Suppressor macrophage treated with lipopolysaccharide for 1 hour (primary cell): ENCODE results near the gene FAM171A1.
A peak's percentile ranks its signal among the peaks of the same experiment; 100 is the strongest.
"Not testable (repeated sequence)": the region's sequence is repeated elsewhere in the genome, so short reads cannot be mapped to it uniquely, and the experiment has no call there.

Source experiments
- DNase-seq, 3 donors: peaks; one replicate each; pipeline ENCODE4 v3.0.0-alpha.2; 2020 to 2022

Gene FAM171A1

DNA sequence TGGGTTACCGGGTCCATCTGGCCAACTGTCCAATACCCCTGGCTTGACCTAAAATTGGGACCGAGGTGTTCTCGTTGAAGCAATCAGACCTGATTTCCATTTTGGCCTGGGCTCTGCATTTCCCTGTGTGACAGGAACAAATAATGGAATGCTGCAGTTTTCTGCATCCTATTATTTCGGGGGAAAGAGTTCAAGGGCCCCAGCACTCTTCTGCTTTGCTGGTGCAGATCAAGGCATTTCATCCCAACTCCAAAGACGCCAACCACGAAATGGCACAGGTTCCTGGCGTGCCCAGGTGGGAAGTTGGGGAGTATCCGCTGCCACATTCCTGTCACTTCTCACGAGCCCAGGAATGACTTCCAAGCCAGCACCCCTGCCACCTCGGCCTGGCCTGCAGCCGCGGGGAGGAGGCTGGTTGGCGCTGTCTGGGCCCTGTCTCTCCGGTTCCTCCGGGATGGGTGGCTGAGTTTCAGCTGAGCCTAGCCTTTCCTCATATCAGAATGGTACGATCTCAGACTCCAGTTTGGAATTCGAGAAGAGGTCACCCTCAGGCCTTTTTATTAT, 56.5 kb downstream of the FAM171A1 start:
- DNase-seq = no peak

DNA sequence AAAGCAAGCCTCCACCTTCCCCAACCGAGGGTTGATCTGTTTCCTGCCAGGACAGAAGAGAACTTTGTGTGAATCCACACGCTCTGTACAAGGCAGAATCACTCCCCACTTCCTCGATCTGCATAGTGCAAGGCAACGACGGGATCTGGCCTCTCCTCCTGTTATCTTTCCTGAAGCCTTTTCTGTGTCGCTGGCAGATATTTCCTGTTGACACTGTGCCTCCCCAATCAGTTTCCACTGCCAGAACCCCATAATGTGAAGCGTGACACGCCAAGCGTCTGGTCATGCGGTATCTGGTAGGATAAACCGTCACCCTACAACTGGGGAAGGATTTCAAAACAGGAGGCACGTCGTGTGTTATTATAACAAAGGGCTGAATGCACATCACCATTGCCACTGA, 57.2 kb downstream of the FAM171A1 start:
- no peak for DNase-seq

DNA sequence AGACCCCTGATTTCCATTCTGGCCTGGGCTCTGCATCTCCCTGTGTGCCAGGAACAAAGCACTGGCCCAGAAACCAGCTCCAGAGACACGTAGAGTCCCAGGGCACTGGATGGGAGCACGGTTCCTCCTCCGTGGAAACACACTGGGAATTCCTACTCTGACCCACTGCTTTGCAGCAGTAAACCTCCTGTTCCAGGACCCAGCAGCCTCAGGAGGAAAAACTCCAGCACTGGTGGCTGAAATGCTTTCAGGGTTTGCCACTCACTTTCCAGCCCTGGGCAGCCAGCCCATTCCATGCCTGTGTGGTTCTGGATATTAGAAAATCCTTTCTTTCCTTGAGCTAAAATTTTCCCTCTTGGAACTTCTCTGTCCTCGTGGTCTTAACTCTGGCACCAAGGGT, 58.0 kb downstream of the FAM171A1 start:
- no peak for DNase-seq

DNA sequence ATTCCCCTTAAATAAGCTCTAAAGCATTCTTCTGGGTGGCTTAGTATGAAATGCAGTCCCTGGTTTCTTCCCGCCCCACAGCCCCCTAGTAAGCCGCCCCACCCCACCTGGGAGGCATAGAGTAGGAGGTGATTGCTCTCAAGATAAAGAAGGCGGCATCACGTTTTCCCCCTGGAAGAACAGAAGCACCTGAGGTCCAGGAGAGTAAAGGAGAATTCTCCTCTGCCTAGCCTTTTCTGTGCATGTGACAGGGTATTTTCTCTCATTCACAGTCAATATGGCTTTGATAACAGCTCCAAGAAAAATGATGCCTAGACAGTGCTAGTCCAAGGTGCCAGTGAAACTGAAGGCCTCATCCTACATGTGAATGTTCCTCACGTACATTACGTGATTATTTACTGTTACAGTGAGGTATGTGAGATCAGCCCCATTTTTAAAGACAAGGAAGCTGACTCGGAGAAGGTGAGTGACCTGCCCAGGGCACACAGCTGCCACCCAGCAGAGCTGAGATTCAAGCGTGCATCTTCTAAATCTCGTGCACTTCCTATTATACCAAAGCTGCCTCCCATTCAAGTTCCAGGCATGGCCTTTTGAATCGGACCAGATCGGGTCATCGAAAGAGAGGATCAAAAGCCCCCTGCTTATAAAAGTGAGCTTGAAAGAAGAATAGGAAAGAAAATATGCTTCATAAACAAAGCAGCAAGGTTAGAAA, 59.4 kb downstream of the FAM171A1 start:
- DNase-seq = no peak

DNA sequence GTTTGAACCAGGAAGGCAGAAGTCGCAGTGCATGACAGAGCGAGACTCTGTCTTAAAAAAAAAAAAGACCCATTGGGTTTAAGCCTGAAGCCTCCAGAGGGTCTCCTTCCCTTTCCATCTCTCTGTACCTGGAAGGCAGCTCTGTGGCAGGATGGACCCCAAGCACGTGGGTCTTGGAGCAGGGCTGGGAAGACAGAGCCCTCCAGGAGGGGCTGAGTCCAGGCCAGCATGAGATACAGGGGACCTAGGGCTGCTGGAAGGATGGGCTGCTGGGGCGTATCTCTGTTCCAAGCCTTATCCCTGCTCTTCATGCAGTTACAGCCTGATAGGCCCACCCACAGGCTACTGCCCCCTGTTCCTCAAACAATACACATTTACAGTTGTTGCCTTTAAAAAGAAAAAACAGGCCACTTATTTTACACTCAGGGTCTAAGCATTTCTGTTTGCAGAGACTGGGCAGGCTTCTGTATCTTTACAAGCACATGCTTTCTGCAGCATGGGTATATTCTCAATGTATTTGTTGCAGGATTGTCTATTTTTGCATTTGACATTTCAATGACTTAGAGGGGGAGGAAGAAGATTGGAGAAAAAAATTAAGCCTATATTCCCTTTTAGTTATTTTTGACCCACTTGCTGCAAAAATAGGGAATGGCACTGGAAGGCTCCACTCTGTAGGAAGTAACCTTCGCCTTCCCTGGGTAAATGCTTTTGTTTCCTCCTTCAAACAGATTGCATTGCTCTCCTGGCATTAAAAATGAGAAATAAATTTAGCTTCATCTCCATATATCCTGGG, 60.1 kb downstream of the FAM171A1 start:
- DNase-seq = no peak

DNA sequence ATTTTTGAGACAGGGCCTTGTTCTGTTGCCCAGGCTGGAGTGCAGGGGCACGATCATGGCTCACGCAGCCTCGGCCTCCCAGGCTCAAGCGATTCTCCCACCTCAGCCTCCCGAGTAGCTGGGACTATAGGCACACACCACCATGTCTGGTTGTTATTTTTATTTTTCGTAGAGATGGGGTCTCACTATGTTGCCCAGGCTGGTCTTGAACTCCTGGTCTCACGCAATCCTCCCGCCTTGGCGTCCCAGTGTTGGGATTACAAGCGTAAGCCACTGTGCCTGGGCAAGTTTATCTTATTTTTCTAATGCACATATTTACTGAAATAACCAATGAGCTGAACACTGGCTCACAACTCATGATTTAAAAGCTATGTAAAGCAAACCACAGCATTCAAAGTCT, 61.9 kb downstream of the FAM171A1 start:
- DNase-seq = no peak

DNA sequence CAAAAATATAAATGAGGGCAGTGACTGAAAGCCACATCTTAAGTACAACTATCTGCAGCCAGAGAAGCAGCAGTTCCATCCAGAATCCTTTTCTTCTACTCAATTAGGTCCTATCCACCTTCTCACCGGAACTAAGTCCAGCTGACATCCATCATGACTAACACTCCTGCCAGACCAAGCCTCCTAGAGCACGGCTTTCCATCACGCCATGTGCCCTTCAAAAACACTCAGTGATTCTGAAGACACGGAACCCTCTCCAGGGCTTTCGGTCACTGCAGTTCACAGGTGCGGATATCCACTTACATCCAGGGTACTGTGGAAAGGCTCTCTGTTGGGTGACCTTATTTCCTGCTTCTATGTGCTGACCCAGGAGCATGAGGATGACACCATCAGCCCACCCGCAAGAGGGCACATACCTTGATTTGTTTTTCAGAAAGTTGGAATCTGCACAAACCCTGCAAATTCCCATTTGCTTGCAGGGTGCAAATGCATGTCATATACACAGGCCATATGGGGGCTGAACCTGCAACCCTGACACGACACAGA, 64.3 kb downstream of the FAM171A1 start:
- no peak for DNase-seq

DNA sequence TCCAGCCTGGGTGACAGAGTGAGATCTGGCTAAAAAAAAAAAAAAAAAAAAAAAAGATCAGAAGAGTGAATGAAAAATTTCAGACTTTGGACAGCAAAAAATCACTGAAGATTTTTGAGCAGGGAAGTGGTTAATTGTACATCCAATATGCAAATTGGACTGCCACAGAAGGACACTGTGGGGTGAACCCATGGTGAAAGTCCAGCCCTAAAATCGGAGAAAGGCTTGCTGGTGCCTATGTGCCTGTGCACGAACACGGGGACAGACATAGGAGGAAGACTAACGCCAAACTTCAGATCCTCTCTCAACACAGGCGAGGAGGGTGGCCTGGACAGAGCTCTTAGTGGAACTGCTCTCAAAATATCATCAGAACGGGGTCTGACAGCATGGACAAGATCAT, 65.5 kb downstream of the FAM171A1 start:
- DNase-seq = no peak

DNA sequence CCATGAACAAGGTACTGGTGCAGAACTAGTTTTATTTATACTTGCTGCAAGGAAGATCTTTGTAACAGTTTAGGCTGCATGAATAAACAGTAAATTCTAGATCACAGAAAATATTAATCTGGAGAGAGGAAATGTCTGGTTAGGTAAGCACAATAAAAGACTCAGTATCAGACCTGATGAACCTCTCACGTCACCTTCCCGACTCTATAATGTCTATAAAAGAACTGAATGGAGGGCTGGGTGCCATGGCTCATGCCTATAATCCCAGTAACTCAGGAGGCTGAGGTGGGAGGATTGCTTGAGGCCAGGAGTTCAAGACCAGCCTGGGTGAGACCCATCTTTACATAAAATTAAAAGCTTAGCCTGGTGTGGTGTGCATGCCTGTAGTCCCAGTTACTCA, 65.9 kb downstream of the FAM171A1 start:
- DNase-seq = no peak

DNA sequence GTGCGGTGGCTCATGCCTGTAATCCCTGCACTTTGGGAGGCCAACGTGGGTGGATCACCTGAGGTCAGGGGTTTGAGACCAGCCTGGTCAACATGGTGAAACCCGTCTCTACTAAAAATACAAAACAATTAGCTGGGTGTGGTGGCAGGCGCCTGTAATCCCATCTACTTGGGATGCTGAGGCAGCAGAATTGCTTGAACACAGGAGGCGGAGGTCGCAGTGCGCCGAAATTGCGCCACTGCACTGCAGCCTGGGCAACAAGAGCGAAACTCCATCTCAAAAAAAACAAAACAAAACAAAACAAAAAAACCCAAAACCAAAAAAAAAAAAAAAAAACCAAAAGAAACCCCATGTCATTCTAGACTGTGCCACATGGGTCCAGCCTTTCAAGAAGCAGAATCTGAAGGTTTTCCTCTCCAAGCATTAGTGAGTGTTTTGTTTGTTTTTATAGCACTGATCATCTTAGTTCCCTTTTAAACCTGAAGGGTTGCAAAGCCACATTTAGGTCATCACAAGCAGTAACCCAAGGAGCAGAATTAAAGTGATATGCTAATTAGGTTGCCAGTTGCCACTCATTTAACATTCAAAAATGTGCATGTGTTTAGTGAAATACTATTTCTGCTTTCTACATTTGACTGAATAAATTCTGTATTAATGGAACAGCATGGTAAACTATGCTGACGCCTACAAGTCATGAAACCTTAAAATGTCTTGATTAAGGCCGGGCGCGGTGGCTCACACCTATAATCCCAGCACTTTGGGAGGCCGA, 68.7 kb downstream of the FAM171A1 start:
- DNase-seq = not testable (repeated sequence)

DNA sequence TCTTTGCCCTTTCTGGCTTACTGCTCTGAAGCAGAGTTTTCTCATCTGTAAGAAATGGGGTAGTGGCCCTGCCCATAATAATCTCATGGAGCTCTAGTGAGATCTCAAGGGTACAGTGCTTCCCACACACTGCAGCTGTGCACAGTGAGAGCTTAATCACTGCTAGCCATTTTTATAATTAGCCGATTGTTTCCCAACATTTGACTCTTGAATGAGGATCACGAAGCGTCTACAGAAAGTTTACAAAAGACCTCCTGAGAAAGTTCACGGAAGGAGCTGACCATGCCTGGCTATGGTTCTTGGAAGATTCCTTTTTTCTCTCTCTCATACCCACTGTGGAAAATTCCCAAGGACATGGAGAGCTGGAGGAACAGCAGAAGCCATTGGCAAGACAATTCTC, 70.4 kb downstream of the FAM171A1 start:
- no peak for DNase-seq

DNA sequence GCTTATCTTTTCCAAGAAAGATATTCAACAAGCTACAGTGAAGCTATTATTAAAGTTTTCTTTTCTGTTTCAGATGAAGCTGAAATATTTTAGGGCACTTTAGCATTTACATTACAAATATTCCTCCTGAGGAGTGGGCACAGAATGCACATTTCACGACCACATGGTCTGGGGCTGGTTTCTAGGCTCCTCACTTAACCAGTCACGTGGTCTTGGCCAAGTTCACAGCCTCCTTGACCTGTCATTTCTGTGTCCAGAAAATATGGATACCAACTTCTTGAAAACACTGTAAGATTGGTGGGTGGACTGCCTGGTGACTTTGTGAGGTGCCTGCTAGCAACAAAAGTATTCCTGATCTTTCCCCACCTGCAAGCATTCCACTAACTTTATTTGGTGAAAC, 70.9 kb downstream of the FAM171A1 start:
- DNase-seq = no peak

DNA sequence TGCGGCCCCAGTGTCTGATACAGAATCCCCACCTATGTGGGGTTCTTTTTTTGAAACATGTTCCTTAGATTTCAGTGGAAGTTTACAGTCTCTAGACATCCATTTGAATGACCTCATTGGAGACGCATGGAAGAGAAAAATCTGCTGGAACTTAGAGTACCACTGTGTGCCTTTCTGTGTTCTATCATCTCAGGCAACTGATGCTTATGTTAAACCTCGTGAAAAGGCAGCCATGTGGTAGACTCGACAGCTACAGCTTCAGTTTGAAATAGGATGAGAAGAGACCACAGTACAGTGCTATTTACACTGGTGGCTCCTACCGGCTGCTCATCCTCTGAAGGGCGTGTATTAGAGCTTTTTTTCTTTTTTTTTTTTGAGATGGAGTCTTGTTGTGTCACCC, 74.4 kb downstream of the FAM171A1 start:
- DNase-seq = no peak

DNA sequence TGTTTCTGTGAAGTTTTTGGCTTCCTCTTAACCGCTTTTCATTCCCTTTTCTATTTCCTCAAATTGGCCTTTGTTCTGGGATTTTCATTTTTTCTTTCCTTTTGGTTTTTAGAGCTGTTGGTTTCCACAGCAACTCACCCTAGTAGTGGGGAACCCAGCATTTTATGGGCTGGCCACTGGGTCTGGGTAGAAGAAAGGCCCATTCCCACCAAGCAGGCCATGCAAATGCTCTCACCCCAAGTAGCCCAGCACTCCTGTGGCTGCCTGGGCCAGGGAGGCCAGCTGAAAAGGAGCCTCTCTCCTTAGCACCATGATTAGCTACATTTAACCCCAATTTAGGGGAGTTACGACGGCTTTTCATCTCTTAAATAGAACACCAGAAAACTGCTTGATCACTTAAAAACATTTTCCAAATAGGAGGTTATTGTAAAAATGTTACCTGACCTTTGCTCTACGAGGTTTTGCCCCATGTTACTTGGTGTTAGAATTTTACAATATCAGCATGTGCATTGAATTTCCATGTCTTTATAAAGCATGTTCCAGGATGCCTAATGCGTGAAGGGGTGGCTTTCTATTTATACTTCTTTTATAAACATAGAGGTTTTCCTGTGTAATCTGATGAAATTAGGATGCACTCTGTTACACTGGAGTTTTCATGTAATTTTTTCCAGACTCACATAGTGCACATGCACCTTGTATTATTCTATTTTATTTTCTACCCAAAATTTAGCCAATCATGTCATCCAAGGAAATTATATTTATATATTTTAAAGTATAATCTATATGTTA, 75.4 kb downstream of the FAM171A1 start:
- peak; percentile 6 to 25 (median 22) for DNase-seq

DNA sequence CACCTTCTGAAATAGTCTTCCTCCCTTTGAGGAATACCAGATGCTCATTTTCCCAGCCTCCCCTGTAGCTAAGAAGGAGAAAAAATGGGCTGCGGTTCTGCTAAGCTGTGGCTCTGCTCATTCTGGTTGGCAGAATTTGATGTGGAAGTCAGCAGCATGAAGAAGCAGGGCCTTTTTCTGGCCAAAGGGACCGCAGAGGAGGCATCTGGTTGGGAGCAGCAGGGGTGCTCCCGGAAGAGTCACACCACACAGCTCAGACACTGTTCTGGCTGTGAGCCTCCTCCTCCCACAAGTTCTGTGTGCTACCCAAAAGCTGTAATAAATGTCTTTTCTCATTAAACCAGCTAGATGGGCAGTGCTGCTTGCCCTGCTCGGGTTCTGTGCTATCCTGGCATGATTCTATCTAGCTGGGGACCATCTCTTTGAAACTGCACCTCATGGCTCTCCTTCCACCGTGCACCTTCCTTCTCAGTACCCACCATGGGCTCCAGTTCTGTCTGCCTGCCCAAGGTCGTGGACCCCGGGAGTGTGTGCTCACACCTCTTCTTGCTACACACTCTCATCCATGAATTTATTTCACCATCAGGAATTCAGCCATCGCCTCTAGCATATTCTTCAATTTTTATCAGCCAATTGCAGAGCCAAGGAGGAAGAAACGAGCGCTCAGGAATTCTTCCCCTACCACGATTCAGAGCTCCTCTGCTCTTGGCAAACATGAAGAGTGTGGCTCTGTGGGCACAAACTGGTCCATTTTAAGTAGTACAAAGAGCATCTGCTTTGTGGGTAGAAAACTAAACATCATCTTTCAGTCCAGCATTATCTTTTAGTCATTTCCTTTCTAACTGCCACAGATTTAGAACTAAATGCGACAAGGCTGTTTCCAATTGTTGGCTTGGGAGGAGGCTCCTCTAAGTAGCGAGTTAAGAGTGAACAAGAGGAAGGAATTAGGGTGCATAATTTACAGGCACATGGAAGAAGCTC, 76.9 kb downstream of the FAM171A1 start:
- no peak for DNase-seq

DNA sequence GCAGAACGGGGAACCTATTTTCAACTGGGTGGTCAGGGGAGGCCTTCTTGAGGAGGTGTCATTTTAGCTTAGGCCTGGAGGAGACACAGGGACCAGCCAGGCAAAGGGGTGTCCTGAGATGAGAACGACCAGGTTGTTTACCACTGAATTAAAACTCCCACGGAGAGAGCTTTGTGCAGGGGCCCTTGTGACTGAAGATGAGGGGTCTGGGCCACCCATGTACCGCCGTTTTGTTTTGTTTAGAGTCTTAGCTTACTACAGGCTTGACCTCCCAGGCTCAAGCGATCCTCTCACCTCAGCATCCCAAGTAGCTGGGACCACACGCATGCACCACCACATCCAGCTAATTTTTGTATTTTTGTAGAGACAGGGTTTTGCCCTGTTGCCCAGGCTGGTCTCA, 80.4 kb downstream of the FAM171A1 start:
- DNase-seq = no peak

DNA sequence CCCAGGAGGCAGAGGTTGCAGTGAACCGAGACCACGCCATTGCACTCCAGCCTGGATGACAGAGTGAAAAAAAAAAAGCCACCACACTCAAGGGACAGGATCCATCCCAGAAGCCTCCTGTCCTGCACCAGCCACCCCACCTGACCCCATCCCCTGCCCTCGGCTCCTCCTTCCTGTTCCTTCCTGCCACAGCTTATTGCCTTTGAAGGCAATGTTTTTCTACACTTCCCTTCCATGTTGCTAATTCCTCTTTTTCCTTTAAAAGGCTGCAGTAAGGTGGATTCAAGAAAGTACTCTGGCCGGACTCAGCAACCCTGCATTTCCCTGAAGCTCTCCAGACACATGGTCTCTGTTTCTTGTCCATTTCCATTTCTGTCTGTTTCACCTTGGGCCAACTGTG, 80.9 kb downstream of the FAM171A1 start:
- peak in 1 of 3 donors; percentile 3 for DNase-seq

DNA sequence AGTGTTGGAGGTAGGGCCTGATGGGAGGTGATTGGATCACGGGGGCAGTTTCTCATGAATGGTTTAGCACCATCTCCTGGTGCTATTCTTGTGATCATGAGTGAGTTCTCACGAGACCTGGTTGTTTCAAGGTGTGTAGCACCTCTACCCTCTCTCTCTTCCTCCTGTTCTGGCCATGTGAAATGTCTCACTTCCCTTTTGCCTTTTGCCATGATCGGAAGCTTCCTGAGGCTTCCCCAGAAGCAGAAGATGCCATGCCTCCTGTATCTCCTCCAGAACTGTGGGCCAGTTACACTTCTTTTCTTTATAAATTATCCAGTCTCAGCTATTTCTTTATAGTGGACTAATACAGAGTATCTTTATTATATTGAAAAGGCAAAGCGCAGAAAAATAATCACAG, 90.1 kb downstream of the FAM171A1 start:
- DNase-seq = no peak

DNA sequence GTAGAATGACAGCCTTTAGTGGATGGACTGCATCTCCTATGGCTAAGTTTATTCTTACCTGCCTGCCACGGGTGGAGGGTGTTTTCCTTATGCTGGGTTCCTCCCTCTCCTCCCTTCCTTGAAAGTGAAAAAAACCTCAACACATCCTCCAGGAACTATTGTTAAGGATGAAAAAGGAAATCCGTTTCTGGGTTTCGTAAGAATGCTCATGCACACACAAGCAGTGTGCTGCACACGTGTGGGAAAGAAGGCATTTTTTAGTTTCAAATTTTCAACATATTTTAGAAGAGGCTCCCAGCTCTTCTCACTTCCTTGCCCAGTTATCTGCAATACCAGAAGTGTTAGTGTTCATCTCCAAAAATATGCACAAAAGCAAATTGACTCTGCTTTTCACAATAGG, 90.6 kb downstream of the FAM171A1 start:
- DNase-seq = no peak

DNA sequence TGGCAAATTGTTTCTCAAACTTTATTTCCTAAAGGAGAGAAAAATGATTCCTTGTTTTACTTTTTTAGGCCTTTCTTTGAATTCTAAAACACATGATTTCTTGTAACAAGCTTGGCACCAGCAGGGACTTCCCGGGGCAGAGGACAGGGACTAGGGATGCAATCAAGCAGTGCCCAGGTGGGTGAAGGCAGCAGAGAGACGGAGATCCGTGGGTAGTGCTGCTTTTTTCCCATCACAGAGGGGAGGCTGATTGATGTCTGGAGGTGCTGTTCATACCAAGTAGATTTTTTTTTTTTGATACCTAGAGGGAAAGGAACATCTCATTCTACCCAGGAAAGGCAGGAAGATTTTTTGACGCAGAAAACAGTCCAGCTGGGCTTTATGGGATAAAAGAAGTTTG, 91.9 kb downstream of the FAM171A1 start:
- DNase-seq = no peak

DNA sequence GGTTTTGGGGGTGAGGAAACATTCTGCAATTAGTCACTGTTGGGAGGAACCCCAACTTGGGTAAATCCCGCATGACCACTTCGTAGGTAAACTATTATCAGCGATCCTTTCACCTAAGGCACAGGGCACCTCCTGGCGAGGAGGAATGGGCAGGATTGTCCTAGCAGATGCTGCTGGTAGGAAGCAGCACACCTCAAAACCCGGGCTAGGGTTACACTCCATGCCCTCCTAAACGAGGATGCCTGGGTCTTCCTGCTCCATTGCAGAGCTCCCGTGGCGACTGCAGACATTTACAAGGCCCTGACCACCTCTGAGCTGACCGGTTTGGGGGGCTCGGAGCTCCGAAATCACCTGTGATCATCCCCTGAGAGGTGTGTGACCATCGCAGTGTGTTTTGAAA, 92.3 kb downstream of the FAM171A1 start:
- no peak for DNase-seq
